Measurements from ENCODE around the gene HDGFL1.

Gene HDGFL1

DNA sequence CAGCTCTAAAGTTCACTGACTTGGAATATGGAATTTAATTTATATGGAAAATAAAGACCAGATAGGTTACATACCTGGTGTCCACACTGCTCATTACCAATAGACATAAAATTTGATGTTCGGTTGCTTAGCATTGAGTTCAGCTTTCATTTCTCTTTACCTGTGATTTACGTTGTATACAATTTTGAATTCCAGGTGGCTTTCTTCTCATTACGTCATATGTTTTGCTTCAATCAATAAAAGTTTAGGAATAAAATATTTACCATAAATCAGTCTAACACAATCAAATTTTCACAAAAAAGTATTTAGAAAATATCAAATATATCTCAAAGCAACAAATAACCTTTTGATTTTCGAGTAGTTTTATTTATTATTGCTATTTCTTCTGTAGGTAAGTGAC, 40.8 kb downstream of the HDGFL1 start:
- no peak for TF ChIP-seq ZFX (IDR thresholded peaks at IDR 0.05)
- TF ChIP-seq, protein P1, sequence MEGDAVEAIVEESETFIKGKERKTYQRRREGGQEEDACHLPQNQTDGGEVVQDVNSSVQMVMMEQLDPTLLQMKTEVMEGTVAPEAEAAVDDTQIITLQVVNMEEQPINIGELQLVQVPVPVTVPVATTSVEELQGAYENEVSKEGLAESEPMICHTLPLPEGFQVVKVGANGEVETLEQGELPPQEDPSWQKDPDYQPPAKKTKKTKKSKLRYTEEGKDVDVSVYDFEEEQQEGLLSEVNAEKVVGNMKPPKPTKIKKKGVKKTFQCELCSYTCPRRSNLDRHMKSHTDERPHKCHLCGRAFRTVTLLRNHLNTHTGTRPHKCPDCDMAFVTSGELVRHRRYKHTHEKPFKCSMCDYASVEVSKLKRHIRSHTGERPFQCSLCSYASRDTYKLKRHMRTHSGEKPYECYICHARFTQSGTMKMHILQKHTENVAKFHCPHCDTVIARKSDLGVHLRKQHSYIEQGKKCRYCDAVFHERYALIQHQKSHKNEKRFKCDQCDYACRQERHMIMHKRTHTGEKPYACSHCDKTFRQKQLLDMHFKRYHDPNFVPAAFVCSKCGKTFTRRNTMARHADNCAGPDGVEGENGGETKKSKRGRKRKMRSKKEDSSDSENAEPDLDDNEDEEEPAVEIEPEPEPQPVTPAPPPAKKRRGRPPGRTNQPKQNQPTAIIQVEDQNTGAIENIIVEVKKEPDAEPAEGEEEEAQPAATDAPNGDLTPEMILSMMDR (conservative IDR thresholded peaks at IDR 0.05): no peak
- no peak overlapping the region for H3K27ac ChIP-seq

DNA sequence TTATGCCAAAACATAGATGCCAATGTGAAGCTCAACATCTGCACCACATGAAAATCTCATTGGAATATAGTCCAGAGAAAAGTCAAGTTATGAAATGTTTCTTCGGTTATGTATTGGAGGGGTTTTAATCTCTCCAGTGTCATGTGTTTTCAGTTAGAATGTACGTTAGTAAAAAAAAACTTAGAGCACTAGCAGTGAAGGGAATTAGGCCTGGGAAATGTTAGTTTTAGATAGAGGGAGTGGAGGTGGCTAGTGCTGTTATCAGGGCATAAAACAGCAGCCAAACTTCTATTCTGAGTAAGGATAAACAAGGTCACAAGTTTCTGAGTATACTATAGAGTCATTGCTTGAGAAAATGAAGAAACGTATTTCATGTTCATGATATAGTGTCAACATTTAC, 42.9 kb downstream of the HDGFL1 start:
- TF ChIP-seq, protein P1 (conservative IDR thresholded peaks at IDR 0.05): no peak
- TF ChIP-seq ZFX (IDR thresholded peaks at IDR 0.05): no peak
- no peak overlapping the region for H3K27ac ChIP-seq

DNA sequence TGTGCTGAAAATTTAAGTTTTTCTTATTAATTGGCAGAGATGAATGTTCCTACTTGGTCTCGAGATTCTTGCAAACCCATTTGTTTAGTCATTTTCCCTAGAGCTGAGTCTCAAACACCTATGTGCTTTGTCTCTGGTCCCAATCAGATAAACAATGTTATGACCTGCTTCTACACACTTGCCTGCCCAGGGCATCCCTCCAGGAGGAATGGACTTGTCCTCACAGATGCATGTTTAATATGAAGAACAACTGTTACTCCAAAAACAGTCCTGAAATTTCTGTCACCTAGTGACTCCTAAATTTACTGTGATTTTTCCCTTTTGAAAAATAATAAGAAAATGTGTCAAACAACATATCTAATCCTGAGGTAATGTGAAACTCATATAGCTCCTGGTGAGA, 43.7 kb downstream of the HDGFL1 start:
- no peak for TF ChIP-seq ZFX (IDR thresholded peaks at IDR 0.05)
- TF ChIP-seq, protein P1 (conservative IDR thresholded peaks at IDR 0.05): no peak
- no peak overlapping the region for H3K27ac ChIP-seq

DNA sequence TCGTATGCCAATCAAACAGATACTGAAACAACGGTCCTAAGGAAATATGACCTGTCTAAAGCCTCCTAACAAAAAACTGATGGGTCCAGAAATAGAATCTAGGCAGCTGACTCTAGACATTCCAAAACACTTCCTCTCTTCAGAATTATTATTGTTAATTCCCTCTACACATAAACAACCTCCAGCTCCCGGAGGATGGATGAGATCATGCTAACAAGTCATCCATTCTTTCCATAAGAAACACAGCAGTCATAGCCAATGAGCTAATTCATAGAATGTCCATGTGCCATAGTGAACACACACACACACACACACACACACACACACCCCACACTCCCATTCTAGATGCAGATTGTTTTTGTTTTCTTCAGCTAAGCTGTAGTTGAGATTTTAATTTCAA, 44.3 kb downstream of the HDGFL1 start:
- no peak overlapping the region for H3K27ac ChIP-seq
- no peak for TF ChIP-seq ZFX (IDR thresholded peaks at IDR 0.05)

DNA sequence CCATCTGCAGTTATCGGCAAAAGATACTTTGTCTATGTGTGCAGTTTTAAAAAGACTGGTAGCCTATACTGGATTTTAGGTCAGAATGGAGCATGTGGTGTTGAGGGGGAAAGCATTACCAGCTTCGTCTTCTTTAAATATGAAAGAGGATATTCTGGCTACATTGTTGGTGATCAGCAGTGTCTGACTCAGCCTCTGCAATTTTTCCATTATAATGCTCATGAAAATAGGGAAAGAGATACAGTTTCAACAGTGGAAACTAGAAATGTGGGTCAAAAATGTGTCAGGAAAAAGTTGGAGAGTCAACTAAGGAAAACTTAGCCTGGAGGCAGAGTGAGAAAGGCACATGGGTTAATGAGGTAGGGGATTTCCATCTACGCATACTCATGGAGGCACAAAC, 45.2 kb downstream of the HDGFL1 start:
- TF ChIP-seq, protein P1 (conservative IDR thresholded peaks at IDR 0.05): no peak
- no peak for TF ChIP-seq ZFX (IDR thresholded peaks at IDR 0.05)
- H3K27ac ChIP-seq: no peak overlapping the region

DNA sequence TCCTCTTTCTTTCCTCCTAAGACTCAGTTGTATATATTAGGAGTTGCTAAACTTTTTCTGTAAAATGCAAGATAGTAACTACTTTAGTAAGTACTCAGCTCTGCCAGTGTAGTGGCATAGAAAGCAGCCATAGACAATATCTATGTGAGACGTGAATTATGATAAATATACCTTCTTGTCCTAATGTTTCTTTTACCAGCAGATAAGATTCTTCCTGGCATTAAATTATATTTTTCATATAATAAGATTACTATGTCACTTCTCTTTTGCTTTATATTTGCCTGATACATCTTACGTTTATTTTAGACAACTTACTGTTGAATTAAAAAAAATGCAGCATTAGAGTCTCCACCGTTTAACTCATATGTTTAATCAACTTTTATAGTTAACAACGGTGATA, 51.7 kb downstream of the HDGFL1 start:
- TF ChIP-seq ZFX (IDR thresholded peaks at IDR 0.05): no peak
- TF ChIP-seq, protein P1 (conservative IDR thresholded peaks at IDR 0.05): no peak

More for the DNA sequence above, 51.7 kb downstream of the HDGFL1 start:
- no peak overlapping the region for H3K27ac ChIP-seq

Measured in C4-2B (cell line).